ENCODE data around the gene TMEM101.
"Not testable (repeated sequence)": the region's sequence is repeated elsewhere in the genome, so short reads cannot be mapped to it uniquely, and the experiment has no call there.

Gene TMEM101

GRCh38 chr17:44024853-44025252 is 10.1 kb upstream of the TMEM101 start:
- no peak for DNase-seq (ENCODE audit: low spot score)
- in situ Hi-C loops (cut with MboI; ENCODE audit: low sequenced_read_pairs, unreplicated experiment), result no loop called here
- TF ChIP-seq, protein P1, sequence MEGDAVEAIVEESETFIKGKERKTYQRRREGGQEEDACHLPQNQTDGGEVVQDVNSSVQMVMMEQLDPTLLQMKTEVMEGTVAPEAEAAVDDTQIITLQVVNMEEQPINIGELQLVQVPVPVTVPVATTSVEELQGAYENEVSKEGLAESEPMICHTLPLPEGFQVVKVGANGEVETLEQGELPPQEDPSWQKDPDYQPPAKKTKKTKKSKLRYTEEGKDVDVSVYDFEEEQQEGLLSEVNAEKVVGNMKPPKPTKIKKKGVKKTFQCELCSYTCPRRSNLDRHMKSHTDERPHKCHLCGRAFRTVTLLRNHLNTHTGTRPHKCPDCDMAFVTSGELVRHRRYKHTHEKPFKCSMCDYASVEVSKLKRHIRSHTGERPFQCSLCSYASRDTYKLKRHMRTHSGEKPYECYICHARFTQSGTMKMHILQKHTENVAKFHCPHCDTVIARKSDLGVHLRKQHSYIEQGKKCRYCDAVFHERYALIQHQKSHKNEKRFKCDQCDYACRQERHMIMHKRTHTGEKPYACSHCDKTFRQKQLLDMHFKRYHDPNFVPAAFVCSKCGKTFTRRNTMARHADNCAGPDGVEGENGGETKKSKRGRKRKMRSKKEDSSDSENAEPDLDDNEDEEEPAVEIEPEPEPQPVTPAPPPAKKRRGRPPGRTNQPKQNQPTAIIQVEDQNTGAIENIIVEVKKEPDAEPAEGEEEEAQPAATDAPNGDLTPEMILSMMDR (IDR thresholded peaks at IDR 0.05; ENCODE audit: borderline replicate concordance, control extremely low read depth, extremely low read depth, insufficient read depth, missing control alignments), result no peak

DNA sequence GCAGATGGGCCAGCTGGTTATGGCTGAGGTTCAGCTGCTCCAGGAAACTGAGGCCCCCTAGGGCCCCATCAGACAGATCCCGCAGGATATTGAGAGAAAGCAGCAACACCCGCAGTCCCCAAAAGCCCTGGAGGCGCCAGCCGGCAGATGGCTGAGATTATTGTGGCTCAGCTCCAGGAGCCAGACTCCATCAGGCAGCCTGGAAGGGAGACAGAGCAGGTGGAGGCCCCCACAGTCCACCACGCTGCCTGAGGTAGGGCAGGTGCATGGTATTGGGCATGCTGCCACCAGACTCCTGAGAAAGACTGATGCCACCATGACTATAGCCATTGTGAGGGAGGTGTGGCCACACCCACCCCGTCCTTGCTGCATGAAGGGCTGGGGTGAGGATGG is 9.5 kb upstream of the TMEM101 start:
- DNase-seq (ENCODE audit: low spot score), result no peak
- in situ Hi-C loops (cut with MboI; ENCODE audit: low sequenced_read_pairs, unreplicated experiment), result no loop called here
- TF ChIP-seq, protein P1 (IDR thresholded peaks at IDR 0.05; ENCODE audit: borderline replicate concordance, control extremely low read depth, extremely low read depth, insufficient read depth, missing control alignments), result no peak

GRCh38 chr17:44023545-44024270 is 8.9 kb upstream of the TMEM101 start:
- TF ChIP-seq, protein P1 (IDR thresholded peaks at IDR 0.05; ENCODE audit: borderline replicate concordance, control extremely low read depth, extremely low read depth, insufficient read depth, missing control alignments), result no peak
- in situ Hi-C loops (cut with MboI; ENCODE audit: low sequenced_read_pairs, unreplicated experiment), result no loop called here
- no peak for DNase-seq (ENCODE audit: low spot score)

- TF ChIP-seq, protein P1 (IDR thresholded peaks at IDR 0.05; ENCODE audit: borderline replicate concordance, control extremely low read depth, extremely low read depth, insufficient read depth, missing control alignments), result no peak
- DNase-seq (ENCODE audit: low spot score), result no peak
- in situ Hi-C loops (cut with MboI; ENCODE audit: low sequenced_read_pairs, unreplicated experiment), result no loop called here
Measured at GRCh38 chr17:44022246-44022645, 7.5 kb upstream of the TMEM101 start.

- in situ Hi-C loops (cut with MboI; ENCODE audit: low sequenced_read_pairs, unreplicated experiment); DNase-seq (ENCODE audit: low spot score): not testable (repeated sequence)
Measured at GRCh38 chr17:44021227-44021626, 6.5 kb upstream of the TMEM101 start.

- TF ChIP-seq, protein P1 (IDR thresholded peaks at IDR 0.05; ENCODE audit: borderline replicate concordance, control extremely low read depth, extremely low read depth, insufficient read depth, missing control alignments), result no peak
- in situ Hi-C loops (cut with MboI; ENCODE audit: low sequenced_read_pairs, unreplicated experiment), result no loop called here
- no peak for DNase-seq (ENCODE audit: low spot score)
Measured at GRCh38 chr17:44014133-44014436, 678 bp downstream of the TMEM101 start.

DNA sequence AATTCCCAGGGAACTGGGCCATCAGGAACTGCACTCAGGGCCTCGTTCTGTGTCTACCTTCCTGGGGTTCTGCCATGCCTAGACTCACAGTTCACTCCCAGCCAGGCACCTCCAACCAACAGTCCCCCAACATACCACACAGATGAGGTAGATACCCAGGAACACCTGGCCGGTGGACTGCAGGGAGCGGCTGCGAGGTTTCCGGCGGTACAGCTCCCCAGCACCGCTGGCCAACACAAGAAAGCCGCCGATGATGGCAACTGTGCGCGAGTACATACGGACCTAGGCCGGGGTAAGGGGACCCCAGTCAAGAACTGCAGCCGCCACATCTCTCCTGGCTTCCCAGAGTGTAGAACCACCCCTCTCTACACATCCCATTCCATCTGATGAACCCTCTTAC is 1.9 kb downstream of the TMEM101 start:
- DNase-seq (ENCODE audit: low spot score), result no peak
- TF ChIP-seq, protein P1 (IDR thresholded peaks at IDR 0.05; ENCODE audit: borderline replicate concordance, control extremely low read depth, extremely low read depth, insufficient read depth, missing control alignments), result no peak
- in situ Hi-C loops (cut with MboI; ENCODE audit: low sequenced_read_pairs, unreplicated experiment), result no loop called here

Data from GM13976 (cell line).